Measurements from ENCODE around the gene GPHA2.

Gene GPHA2

DNA sequence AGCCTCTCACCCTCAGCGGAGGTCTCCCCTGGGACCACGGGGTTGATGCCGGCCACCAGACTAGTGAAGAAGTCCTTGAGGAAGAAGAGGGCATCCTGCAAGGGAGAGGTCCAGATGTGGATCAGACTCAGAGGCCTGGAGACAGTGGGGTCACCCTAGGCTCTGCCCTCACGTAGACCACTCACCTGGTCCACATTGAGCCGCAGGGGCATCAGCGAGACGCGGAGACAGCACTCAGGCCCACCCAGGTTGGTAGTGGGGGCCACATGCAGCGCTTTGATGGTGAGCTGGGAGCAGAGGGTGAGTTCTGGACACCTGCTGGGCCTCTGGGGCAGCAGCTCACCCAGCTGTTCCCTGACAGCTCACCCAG, 37.6 kb downstream of the GPHA2 start:
- no peaks in the 10 kb centered on the region for H3K9me2 ChIP-seq (replicated peaks; ENCODE audit: control insufficient read depth, low read length)
- H3K27me3 ChIP-seq (ENCODE audit: control insufficient read depth, low read length), result no peaks in the 10 kb centered on the region
- H3K9me3 ChIP-seq (ENCODE audit: control insufficient read depth, insufficient read depth, low read length), result no peaks in the 10 kb centered on the region
- TF ChIP-seq, protein P1, sequence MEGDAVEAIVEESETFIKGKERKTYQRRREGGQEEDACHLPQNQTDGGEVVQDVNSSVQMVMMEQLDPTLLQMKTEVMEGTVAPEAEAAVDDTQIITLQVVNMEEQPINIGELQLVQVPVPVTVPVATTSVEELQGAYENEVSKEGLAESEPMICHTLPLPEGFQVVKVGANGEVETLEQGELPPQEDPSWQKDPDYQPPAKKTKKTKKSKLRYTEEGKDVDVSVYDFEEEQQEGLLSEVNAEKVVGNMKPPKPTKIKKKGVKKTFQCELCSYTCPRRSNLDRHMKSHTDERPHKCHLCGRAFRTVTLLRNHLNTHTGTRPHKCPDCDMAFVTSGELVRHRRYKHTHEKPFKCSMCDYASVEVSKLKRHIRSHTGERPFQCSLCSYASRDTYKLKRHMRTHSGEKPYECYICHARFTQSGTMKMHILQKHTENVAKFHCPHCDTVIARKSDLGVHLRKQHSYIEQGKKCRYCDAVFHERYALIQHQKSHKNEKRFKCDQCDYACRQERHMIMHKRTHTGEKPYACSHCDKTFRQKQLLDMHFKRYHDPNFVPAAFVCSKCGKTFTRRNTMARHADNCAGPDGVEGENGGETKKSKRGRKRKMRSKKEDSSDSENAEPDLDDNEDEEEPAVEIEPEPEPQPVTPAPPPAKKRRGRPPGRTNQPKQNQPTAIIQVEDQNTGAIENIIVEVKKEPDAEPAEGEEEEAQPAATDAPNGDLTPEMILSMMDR (IDR thresholded peaks at IDR 0.05; ENCODE audit: low read depth, low read length, poor library complexity, severe bottlenecking), result no peak
- no peak for TF ChIP-seq EZH2phosphoT487 (IDR thresholded peaks at IDR 0.05; ENCODE audit: borderline replicate concordance, low read length)
- H4K20me1 ChIP-seq (ENCODE audit: control insufficient read depth, insufficient read depth, low read depth, low read length), result no peaks in the 10 kb centered on the region
- H3K79me2 ChIP-seq (ENCODE audit: control insufficient read depth, low read length), result no peaks in the 10 kb centered on the region
- H3F3A ChIP-seq (ENCODE audit: control insufficient read depth, insufficient read depth), result no peaks in the 10 kb centered on the region
- H3K4me3 ChIP-seq (ENCODE audit: low read length), result no peak overlapping the region
- H3K4me2 ChIP-seq (ENCODE audit: low read length), result no peak overlapping the region
- H3K27ac ChIP-seq (ENCODE audit: low read depth, low read length), result no peak overlapping the region
- peaks cover 9% of the 10 kb centered on the region for H3K4me1 ChIP-seq (ENCODE audit: control insufficient read depth, low read length)
- H3K36me3 ChIP-seq (ENCODE audit: control insufficient read depth, low read length), result peaks cover 18% of the 10 kb centered on the region; the same call in 1 of the 2 replicates

DNA sequence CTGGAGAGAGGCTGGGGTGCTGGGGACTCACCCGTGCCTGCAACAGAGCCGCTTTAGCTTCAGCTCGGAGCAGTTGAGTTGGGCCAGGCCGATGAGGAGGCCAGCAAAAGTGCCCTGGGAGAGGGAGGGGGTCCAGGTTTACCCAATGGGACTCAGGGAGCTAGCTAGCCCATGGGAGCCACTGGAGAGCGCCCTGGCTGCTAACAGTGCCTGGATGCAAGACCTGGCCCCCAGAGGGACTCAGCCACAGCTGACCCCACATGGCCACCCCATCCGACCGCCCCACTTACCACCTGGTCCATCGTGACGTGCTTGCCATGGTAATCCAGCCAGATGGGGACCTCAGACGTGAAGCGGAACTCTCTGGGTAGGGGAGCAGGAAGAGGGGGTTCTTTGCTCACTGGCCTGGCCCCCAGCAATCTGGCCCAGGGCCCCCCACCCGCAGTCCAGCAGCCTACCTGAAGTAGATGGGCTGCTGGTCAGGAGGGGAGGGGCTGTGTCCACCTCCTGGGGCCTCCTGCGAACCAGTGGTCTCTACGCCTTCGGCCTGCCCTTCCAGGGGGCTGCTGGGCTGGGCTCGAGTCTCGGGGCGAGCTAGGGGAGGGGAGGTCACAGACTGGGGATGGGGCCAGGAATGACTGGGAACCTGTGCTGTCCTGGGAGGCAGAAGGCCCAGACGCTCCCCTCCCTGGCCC, 38.2 kb downstream of the GPHA2 start:
- no peak overlapping the region for H3K4me2 ChIP-seq (ENCODE audit: low read length)
- H3K4me1 ChIP-seq (ENCODE audit: control insufficient read depth, low read length), result peaks cover 13% of the 10 kb centered on the region
- H4K20me1 ChIP-seq (ENCODE audit: control insufficient read depth, insufficient read depth, low read depth, low read length), result no peaks in the 10 kb centered on the region
- H3K36me3 ChIP-seq (ENCODE audit: control insufficient read depth, low read length), result peaks cover 15% of the 10 kb centered on the region; the same call in 1 of the 2 replicates
- H3K79me2 ChIP-seq (ENCODE audit: control insufficient read depth, low read length), result no peaks in the 10 kb centered on the region
- no peaks in the 10 kb centered on the region for H3K27me3 ChIP-seq (ENCODE audit: control insufficient read depth, low read length)
- no peaks in the 10 kb centered on the region for H3K9me3 ChIP-seq (ENCODE audit: control insufficient read depth, insufficient read depth, low read length)
- no peak overlapping the region for H3K4me3 ChIP-seq (ENCODE audit: low read length)
- H3K27ac ChIP-seq (ENCODE audit: low read depth, low read length), result no peak overlapping the region
- H3F3A ChIP-seq (ENCODE audit: control insufficient read depth, insufficient read depth), result no peaks in the 10 kb centered on the region
- TF ChIP-seq, protein P1 (IDR thresholded peaks at IDR 0.05; ENCODE audit: low read depth, low read length, poor library complexity, severe bottlenecking), result no peak
- TF ChIP-seq EZH2phosphoT487 (IDR thresholded peaks at IDR 0.05; ENCODE audit: borderline replicate concordance, low read length), result no peak
- no peaks in the 10 kb centered on the region for H3K9me2 ChIP-seq (replicated peaks; ENCODE audit: control insufficient read depth, low read length)

DNA sequence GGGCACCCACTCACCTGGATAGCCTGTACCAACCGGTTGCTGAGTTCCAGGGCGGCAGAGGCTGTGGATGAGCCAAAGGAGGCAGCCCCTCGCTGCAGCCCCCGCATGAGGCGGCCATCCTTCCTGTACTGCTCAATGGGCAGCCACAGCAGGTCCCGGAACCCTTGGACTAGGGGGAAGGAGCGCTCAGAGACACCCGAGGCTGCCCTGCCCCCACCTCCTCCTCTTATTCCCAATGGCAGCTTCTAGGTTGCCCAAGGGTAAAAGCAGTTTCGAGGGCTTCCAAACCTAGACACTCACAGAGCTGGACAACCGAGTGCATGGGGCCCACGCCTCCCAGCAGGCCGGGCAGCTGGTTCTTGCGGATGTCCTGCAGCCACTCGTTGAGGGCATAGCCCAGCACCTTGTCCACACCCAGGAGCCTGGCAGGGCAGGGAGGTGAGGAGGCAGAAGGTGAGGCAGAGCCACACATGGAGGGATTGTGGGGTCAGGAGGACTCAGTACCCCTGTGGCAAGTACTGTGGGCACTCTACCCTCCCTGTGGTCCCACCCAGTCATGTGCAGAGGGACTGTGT, 39.2 kb downstream of the GPHA2 start:
- H4K20me1 ChIP-seq (ENCODE audit: control insufficient read depth, insufficient read depth, low read depth, low read length), result no peaks in the 10 kb centered on the region
- H3K79me2 ChIP-seq (ENCODE audit: control insufficient read depth, low read length), result no peaks in the 10 kb centered on the region
- no peaks in the 10 kb centered on the region for H3K27me3 ChIP-seq (ENCODE audit: control insufficient read depth, low read length)
- H3K9me2 ChIP-seq (replicated peaks; ENCODE audit: control insufficient read depth, low read length), result no peaks in the 10 kb centered on the region
- H3K4me1 ChIP-seq (ENCODE audit: control insufficient read depth, low read length), result peaks cover 14% of the 10 kb centered on the region
- no peak overlapping the region for H3K27ac ChIP-seq (ENCODE audit: low read depth, low read length)
- no peak overlapping the region for H3K4me3 ChIP-seq (ENCODE audit: low read length)
- TF ChIP-seq, protein P1 (IDR thresholded peaks at IDR 0.05; ENCODE audit: low read depth, low read length, poor library complexity, severe bottlenecking), result no peak
- no peak for TF ChIP-seq EZH2phosphoT487 (IDR thresholded peaks at IDR 0.05; ENCODE audit: borderline replicate concordance, low read length)
- peaks cover 8% of the 10 kb centered on the region; the same call in 1 of the 2 replicates for H3K36me3 ChIP-seq (ENCODE audit: control insufficient read depth, low read length)
- H3K9me3 ChIP-seq (ENCODE audit: control insufficient read depth, insufficient read depth, low read length), result no peaks in the 10 kb centered on the region
- H3F3A ChIP-seq (ENCODE audit: control insufficient read depth, insufficient read depth), result no peaks in the 10 kb centered on the region
- no peak overlapping the region for H3K4me2 ChIP-seq (ENCODE audit: low read length)
